Measurements from ENCODE around the gene GPR35.
"Not testable (repeated sequence)": the region's sequence is repeated elsewhere in the genome, so short reads cannot be mapped to it uniquely, and the experiment has no call there.

Gene GPR35

GRCh38 chr2:240640939-240641338, 15.7 kb downstream of the GPR35 start:
- DNase-seq, result no peak

GRCh38 chr2:240642061-240642805, 17.0 kb downstream of the GPR35 start:
- no peak for DNase-seq

GRCh38 chr2:240642806-240643092, 17.5 kb downstream of the GPR35 start:
- no peak for DNase-seq

GRCh38 chr2:240643093-240643810, 18.0 kb downstream of the GPR35 start:
- no peak for DNase-seq

GRCh38 chr2:240643811-240644150, 18.5 kb downstream of the GPR35 start:
- DNase-seq, result no peak

GRCh38 chr2:240644171-240644651, 18.9 kb downstream of the GPR35 start:
- no peak for DNase-seq

- no peak for DNase-seq
Measured at GRCh38 chr2:240644859-240645301, 19.6 kb downstream of the GPR35 start.

GRCh38 chr2:240645346-240645745, 20.1 kb downstream of the GPR35 start:
- DNase-seq, result no peak

- DNase-seq, result no peak
Measured at GRCh38 chr2:240645801-240646175, 20.5 kb downstream of the GPR35 start.

GRCh38 chr2:240646176-240646899, 21.1 kb downstream of the GPR35 start:
- no peak for DNase-seq

GRCh38 chr2:240646900-240647502, 21.7 kb downstream of the GPR35 start:
- no peak for DNase-seq

- no peak for DNase-seq
Measured at GRCh38 chr2:240647503-240648154, 22.3 kb downstream of the GPR35 start.

GRCh38 chr2:240648155-240648649, 22.9 kb downstream of the GPR35 start:
- no peak for DNase-seq

GRCh38 chr2:240648650-240649275, 23.5 kb downstream of the GPR35 start:
- DNase-seq, result no peak

- DNase-seq, result no peak
Measured at GRCh38 chr2:240649331-240649730, 24.1 kb downstream of the GPR35 start.

GRCh38 chr2:240650254-240650965, 25.1 kb downstream of the GPR35 start:
- DNase-seq, result no peak

- DNase-seq, result no peak
Measured at GRCh38 chr2:240651185-240651584, 25.9 kb downstream of the GPR35 start.

GRCh38 chr2:240655931-240656886, 30.9 kb downstream of the GPR35 start:
- DNase-seq, result no peak

GRCh38 chr2:240659883-240660282, 34.6 kb downstream of the GPR35 start:
- DNase-seq, result not testable (repeated sequence)

GRCh38 chr2:240662681-240663080, 37.4 kb downstream of the GPR35 start:
- no peak for DNase-seq
